NCI-H345 treated with DMSO at 0.1 percent for 48 hours (cell line): ENCODE data around the gene ZDHHC5.
"Not testable (repeated sequence)": the region's sequence is repeated elsewhere in the genome, so short reads cannot be mapped to it uniquely, and the experiment has no call there.

ENCODE experiments used
- DNase-seq: peaks from one replicate; lab custom pipeline; 2025; ENCODE audit not compliant: unreplicated experiment; lab: John Stamatoyannopoulos, UW

Gene ZDHHC5

DNA sequence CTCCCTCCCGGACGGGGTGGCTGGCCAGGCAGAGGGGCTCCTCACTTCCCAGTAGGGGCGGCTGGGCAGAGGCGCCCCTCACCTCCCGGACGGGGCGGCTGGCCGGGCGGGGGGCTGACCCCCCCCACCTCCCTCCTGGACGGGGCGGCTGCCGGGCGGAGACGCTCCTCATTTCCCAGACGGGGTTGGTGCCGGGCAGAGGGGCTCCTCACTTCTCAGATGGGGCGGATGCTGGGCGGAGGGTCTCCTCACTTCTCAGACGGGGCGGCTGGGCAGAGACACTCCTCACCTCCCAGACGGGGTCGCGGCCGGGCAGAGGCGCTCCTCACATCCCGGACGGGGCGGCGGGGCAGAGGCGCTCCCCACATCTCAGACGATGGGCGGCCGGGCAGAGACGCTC lies 48.8 kb downstream of the ZDHHC5 start:
- not testable (repeated sequence) for DNase-seq

DNA sequence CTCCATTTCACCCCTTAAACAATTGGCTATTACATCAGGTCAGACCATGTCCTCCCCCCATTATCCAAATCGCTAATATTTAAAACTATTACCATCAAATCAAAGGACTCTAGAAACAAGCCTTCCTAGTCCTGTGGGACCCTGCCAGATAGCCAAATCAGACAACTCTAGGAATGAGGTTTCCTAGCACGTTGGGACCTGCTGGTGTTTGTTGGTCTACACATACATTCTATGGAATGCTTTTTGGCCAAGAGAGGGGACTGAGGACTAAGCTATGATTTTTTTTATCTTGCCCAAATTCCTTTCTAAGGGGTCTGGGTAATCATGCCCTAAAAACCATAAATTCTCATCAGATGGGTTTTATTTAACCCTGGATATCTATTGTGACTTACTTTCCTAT lies 59.3 kb downstream of the ZDHHC5 start:
- no peak for DNase-seq

DNA sequence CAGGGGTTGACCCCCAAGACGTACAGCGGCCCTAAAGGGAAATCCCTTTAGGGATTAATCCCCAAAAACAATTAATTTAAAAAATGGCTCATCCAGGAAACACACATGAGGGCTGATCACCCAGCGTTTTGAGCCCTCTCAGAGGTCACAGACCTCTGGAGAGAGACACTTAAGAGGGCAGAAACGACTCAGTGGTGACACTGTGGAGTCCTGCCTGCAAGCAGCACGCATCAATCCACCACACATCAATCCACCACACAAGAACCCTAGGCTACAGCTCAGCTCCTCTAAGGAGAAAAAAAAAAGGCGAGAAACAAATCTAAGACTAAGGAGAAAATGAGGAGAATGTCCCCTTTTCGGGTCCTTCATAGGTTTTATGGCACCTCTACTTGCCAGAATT lies 60.9 kb downstream of the ZDHHC5 start:
- DNase-seq, result no peak

DNA sequence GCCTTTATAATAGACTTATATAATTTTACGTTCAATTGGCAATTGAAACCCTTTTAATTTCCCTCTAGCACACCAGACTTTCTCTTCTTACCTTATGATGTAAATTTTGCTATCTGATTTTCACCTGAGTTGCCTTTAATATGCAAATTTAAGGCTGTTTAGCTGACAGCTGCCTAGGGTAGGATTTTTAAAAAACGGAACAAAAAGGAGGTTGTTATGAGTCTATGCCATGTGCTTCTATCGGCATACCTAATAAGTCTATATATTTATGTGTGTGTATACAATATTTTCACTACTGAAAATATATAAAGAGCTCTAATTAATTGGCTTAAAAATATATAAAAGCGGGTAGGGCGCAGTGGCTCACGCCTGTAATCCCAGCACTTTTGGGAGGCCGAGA lies 61.6 kb downstream of the ZDHHC5 start:
- no peak for DNase-seq

DNA sequence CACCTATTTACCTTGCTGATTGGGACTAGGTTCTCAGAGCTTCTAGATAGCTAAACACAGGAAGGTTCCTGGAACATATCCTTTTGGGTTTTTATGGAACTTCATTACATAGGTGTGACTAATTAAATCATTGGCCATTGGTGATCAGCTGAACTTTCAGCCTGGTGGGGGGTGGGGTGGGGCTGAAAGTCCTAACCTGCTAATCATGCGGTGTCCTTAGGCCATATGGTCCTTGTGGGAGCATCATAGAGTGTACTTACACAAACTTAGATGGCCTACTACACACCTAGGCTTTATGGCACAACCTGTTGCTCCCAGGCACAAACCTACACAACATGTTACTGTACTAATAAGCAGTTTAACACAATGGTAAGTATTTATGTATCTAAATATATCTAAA lies 64.7 kb downstream of the ZDHHC5 start:
- no peak for DNase-seq

GRCh38 chr11:57735619-57736298 lies 67.8 kb downstream of the ZDHHC5 start:
- DNase-seq, result no peak

GRCh38 chr11:57741132-57742086 lies 73.5 kb downstream of the ZDHHC5 start, which contains the start of gene SELENOH:
Gene SELENOH, plus strand, starts transcription at chr11:57741491. Its CDS starts 105 bp downstream, at chr11:57741596.
- DNase-seq, result peak; percentile 92

GRCh38 chr11:57742087-57742452 lies 74.2 kb downstream of the ZDHHC5 start:
- DNase-seq, result no peak

DNA sequence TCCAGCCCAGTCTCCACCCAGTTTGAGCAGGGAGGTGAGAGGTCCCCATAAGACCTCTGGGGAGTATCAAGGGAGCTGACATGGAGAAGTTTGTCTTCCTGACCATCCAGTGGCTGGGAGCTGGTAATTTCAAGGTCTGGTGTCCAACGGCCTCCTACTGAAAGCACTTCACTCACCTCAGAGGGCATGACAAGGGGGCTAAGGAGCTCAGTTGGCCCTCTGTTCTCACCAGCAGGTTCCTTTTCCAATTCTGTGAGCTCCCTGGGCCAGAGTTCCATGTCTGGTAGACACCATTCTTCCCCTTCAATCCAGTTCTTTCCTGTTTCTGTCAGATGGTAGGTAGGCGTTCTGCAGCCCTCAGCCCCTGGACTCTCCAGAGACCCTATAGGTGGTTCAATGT lies 76.4 kb downstream of the ZDHHC5 start:
- no peak for DNase-seq

GRCh38 chr11:57745206-57745605 lies 77.3 kb downstream of the ZDHHC5 start:
- DNase-seq, result no peak

DNA sequence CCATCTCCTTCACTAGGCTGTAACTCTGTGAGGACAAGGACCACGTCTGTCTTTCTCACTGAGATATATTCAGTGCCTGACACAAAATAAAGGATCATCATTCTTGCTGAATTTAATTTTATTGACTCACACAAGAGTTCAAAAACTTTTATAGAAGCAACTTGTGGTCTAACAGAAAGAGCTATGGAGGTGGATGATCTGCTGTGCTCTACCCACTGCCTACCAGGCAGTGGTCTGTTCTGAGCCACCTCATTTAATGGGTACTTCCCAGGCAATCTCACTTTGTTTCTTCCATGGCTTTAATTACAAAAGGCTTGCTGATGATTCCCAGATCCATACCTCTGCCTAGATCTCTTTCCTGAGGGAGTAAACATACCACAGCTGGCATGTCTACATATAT lies 79.0 kb downstream of the ZDHHC5 start:
- DNase-seq, result no peak
